GM10248 (cell line): Measurements from ENCODE around the gene KCNK7.

Source experiments
- CTCF ChIA-PET: fragments of 300-600 bp; sonication (Branson Sonifier 250); formaldehyde crosslinking; extraction: SDS; loops from one replicate; lab custom pipeline; 2021; ENCODE audit warnings: antibody characterized with exemption; lab: Yijun Ruan, JAX
- POLR2A ChIA-PET: fragments of 350-650 bp; sonication (Branson Sonifier 250); formaldehyde crosslinking; extraction: SDS; loops from one replicate; lab custom pipeline; 2020; ENCODE audit warnings: antibody characterized with exemption; lab: Yijun Ruan, JAX
- DNase-seq: peaks from one replicate; pipeline ENCODE4 v3.0.0; 2012; ENCODE audit errors: extremely low spot score
- TF ChIP-seq, protein P1 (sequence below): IDR thresholded peaks from 2 replicates; pipeline ENCODE4 v1.5.1; 2012; ENCODE audit warnings: mild to moderate bottlenecking, low read depth; ENCODE audit errors: extremely low read depth, missing control alignments, control extremely low read depth

KCNK7 gene

DNA sequence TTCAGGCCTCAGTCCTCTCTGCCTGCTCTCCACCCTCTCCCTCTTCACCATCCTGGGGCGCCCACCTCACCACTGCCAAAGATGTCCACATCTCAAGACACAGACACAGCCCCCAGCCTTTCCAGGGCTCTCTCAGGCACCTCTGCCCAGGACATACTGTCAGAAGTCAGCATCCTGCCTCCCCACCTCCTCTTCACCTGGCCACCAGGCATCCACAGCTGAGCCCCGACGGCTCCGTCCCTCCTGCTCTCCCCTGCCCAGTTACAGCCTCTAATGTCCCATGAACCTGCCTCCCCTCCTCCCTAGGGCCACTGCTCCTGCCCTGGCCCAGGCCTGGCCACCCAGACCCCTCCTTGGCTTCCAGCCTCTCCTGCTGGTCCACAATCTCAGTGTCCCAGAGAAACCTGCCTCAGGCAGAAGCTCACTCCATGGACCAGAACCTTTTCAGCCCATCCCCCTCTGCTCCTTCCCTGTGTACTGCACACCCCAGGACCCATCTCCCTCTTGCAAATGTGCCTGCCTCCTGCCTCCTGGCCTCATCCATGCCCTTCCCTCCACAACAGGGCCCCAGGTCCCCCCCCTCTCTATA lies 40.7 kb downstream of the KCNK7 start:
- POLR2A ChIA-PET, result no interaction called here
- TF ChIP-seq, protein P1, sequence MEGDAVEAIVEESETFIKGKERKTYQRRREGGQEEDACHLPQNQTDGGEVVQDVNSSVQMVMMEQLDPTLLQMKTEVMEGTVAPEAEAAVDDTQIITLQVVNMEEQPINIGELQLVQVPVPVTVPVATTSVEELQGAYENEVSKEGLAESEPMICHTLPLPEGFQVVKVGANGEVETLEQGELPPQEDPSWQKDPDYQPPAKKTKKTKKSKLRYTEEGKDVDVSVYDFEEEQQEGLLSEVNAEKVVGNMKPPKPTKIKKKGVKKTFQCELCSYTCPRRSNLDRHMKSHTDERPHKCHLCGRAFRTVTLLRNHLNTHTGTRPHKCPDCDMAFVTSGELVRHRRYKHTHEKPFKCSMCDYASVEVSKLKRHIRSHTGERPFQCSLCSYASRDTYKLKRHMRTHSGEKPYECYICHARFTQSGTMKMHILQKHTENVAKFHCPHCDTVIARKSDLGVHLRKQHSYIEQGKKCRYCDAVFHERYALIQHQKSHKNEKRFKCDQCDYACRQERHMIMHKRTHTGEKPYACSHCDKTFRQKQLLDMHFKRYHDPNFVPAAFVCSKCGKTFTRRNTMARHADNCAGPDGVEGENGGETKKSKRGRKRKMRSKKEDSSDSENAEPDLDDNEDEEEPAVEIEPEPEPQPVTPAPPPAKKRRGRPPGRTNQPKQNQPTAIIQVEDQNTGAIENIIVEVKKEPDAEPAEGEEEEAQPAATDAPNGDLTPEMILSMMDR, result no peak
- CTCF ChIA-PET, result interaction anchor here (1.0 to 1.4 kb wide), 2 partner anchors 14 to 18 kb away, joined by 3 to 12 read pairs; no protein-coding TSS in a partner anchor
- DNase-seq, result no peak

DNA sequence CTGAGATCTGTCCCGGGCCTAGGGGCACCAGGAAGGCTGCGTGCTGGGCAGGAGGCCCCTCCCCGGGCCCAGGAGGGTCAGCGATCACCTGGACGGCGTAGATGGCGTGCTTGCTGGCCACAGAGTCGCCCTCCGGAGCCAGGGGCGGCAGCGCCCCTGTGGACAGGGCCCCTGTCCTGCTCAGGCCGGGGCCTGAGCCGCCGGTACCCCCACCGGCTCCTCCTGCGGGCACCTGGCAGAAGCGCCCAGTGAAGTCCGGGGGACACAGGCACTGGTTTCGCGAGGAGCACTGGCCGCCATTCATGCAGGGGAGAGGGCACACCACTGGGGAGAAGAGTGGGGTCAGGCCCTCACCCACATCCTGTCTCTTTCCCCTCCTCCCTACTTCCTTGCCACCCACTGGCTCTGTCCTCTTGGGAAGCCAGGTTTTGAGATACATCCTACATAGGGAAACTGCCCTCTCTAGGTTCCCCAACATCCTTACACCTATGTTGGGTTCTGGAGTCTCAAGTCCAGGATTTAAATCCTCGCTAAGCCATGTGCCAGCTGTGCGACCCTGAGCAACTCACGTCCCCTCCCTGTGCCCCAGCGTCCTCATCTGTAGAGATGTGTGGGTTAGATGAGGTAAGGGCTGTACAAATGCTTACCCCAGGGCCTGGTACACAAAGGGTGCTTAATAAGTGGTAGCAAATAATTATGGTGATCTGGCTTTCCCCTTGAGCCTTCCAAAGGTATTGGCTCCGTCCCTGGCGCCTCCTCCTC lies 41.4 kb downstream of the KCNK7 start:
- TF ChIP-seq, protein P1, result no peak
- no peak for DNase-seq
- ChIA-PET POLR2A (interaction anchor here (1.4 kb wide), 1 partner anchor 47 kb away, joined by 6 read pairs; no protein-coding TSS in a partner anchor), CTCF (interaction anchor here (1.0 to 2.3 kb wide), 6 partner anchors 11 to 19 kb away, joined by 3 to 16 read pairs (median 4); no protein-coding TSS in a partner anchor)

DNA sequence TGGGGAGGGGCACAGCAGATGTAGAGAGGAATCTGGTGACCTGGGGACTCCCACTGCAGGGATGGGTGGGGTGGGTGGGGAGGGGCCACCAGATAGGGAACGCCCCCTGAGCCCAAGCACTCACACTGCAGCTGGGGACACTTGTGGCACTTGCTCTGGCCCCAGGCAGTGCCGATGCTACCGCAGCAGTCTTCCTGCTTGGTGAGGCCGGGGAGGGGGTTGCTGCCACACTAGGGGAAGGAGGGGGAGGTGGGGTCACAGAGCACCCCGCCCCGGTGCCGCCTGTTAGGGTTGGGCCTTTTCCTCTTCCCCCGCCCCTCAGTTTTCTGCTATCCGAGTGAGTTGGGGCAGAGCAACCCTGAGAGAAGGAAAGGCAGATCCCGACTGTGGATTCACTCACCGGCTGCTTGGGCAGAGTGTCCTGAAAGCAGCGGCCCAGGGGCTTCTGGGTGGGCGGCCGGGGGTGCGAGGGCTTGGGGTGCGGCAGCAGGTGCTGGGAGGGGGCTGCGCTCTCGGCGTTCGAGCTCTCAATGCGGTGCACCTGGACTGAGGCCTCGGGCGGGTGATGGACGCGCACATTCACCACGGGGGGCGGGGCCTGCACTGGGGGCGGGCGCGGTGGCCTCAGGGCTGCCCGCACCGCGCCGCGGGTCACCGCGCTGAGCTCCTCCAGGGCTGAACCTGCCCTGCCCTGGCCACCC lies 42.1 kb downstream of the KCNK7 start:
- TF ChIP-seq, protein P1, result no peak
- POLR2A ChIA-PET, result interaction anchor here (0.5 to 1.4 kb wide), 2 partner anchors 14 to 47 kb away, joined by 3 to 6 read pairs; no protein-coding TSS in a partner anchor
- DNase-seq, result no peak
- CTCF ChIA-PET, result interaction anchor here (1.1 to 2.7 kb wide), 5 partner anchors 10 to 18 kb away, joined by 3 to 16 read pairs (median 6); partner anchors contain the start of gene ZNRD2

DNA sequence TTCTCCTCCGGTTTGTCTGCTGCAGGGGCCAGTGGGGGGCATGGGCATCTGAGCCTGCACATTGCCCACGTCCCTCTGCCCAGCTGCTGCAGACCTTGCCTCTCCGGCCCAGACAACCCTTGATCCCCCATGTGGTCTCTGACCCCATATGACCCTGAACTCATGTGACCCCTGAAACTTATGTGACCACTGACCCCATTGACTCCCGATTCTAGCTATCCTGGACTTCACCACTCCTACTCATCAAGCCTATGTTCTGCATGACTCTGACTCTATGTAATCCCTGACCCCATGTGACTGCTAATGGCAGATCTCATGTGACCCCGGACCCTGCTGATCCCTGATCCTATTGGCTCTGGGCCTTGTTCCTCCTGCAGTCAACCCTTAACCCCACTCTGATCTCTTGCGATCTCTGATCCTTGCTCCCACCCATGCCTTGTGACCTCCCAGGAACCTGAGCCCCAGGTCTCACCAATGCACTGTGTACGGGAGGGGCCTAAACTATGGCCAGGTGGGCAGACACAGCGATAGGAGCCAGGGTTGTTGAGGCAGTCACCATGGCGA lies 43.1 kb downstream of the KCNK7 start:
- TF ChIP-seq, protein P1, result no peak
- ChIA-PET CTCF (interaction anchor here (0.8 to 2.7 kb wide), 11 partner anchors 9 to 223 kb away, joined by 3 to 30 read pairs (median 6); partner anchors contain the start of gene ZNRD2), POLR2A (interaction anchor here (0.5 to 1.4 kb wide), 2 partner anchors 13 to 46 kb away, joined by 3 to 6 read pairs; no protein-coding TSS in a partner anchor)
- DNase-seq, result no peak

DNA sequence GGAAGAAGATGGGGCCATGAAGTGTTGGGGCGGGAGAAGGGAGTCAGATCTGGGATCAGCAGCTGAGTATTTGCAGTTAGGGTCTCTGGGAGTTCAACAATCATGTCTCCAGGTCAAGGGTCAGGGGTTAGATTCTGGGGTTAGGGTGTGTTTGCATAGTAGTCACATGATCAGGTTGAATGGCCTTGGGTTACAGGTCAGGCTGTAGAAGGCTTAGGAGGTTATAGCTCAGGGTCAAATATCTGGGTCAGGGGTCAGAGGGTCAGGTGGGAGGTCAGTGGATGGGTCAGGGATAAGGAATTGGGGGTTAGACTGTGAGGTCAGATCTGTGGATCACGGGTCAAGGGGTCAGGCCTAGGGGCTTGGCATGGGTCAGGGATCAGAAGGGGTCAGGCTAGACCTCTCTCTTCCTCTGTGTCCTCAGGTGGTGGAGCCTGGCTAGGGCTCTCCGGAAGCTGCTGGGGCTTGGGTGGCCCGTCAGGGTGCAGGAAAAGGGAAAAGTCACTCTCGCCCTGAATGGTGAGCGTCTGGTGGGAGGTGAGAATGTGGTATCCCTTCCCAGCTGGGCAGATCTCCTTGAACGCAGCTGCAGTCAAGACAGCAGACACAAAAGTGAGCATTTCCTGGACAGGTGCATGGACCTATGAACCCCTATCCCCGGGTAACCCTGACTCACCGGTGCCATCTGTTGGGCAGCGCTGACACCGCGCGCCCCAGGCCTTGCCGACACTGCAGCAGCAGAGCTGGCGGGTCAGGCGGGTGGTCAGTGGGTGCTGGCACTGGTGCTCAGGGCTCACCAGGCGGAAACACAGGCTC lies 43.8 kb downstream of the KCNK7 start:
- peak; percentile 75 for DNase-seq
- TF ChIP-seq, protein P1, result peak; percentile 84
- ChIA-PET POLR2A (no interaction called here), CTCF (interaction anchor here (0.6 to 2.7 kb wide), 11 partner anchors 9 to 222 kb away, joined by 3 to 30 read pairs (median 6); partner anchors contain the start of gene ZNRD2)
